Measurements from ENCODE around the gene JSRP1.

Gene JSRP1

DNA sequence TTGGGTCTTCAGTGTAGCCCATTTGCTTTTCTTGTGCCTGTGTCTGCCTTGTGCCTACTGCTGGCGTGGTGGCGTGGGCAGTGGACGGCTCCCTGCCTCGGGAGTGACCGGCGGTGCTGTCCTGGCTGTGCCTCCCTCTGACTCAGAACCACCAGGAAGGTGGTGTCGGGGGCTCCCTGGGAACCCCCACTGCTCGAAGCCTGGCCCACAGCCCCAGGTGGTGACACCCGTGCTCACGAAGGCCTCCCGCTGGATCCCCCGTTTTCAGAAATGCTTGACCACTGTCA, 12.1 kb downstream of the JSRP1 start:
- no peak for DNase-seq (ENCODE audit: low read depth in 1 of 2, low spot score in 1 of 2)
- H3K27ac ChIP-seq (replicated peaks): no peak overlapping the region
- TF ChIP-seq, protein P1, sequence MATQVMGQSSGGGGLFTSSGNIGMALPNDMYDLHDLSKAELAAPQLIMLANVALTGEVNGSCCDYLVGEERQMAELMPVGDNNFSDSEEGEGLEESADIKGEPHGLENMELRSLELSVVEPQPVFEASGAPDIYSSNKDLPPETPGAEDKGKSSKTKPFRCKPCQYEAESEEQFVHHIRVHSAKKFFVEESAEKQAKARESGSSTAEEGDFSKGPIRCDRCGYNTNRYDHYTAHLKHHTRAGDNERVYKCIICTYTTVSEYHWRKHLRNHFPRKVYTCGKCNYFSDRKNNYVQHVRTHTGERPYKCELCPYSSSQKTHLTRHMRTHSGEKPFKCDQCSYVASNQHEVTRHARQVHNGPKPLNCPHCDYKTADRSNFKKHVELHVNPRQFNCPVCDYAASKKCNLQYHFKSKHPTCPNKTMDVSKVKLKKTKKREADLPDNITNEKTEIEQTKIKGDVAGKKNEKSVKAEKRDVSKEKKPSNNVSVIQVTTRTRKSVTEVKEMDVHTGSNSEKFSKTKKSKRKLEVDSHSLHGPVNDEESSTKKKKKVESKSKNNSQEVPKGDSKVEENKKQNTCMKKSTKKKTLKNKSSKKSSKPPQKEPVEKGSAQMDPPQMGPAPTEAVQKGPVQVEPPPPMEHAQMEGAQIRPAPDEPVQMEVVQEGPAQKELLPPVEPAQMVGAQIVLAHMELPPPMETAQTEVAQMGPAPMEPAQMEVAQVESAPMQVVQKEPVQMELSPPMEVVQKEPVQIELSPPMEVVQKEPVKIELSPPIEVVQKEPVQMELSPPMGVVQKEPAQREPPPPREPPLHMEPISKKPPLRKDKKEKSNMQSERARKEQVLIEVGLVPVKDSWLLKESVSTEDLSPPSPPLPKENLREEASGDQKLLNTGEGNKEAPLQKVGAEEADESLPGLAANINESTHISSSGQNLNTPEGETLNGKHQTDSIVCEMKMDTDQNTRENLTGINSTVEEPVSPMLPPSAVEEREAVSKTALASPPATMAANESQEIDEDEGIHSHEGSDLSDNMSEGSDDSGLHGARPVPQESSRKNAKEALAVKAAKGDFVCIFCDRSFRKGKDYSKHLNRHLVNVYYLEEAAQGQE (IDR thresholded peaks at IDR 0.05; ENCODE audit: insufficient replicate concordance, low read depth): no peak
- TF ChIP-seq, protein P2, sequence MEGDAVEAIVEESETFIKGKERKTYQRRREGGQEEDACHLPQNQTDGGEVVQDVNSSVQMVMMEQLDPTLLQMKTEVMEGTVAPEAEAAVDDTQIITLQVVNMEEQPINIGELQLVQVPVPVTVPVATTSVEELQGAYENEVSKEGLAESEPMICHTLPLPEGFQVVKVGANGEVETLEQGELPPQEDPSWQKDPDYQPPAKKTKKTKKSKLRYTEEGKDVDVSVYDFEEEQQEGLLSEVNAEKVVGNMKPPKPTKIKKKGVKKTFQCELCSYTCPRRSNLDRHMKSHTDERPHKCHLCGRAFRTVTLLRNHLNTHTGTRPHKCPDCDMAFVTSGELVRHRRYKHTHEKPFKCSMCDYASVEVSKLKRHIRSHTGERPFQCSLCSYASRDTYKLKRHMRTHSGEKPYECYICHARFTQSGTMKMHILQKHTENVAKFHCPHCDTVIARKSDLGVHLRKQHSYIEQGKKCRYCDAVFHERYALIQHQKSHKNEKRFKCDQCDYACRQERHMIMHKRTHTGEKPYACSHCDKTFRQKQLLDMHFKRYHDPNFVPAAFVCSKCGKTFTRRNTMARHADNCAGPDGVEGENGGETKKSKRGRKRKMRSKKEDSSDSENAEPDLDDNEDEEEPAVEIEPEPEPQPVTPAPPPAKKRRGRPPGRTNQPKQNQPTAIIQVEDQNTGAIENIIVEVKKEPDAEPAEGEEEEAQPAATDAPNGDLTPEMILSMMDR (IDR thresholded peaks at IDR 0.05; ENCODE audit: insufficient read depth, low read length): no peak
- no peak for TF ChIP-seq POLR2AphosphoS5 (IDR thresholded peaks at IDR 0.05; ENCODE audit: low read depth)
- no peak for TF ChIP-seq GABPA (IDR thresholded peaks at IDR 0.05; ENCODE audit: low read depth)
- TF ChIP-seq SPI1 (IDR thresholded peaks at IDR 0.05; ENCODE audit: borderline replicate concordance, low read depth): no peak

DNA sequence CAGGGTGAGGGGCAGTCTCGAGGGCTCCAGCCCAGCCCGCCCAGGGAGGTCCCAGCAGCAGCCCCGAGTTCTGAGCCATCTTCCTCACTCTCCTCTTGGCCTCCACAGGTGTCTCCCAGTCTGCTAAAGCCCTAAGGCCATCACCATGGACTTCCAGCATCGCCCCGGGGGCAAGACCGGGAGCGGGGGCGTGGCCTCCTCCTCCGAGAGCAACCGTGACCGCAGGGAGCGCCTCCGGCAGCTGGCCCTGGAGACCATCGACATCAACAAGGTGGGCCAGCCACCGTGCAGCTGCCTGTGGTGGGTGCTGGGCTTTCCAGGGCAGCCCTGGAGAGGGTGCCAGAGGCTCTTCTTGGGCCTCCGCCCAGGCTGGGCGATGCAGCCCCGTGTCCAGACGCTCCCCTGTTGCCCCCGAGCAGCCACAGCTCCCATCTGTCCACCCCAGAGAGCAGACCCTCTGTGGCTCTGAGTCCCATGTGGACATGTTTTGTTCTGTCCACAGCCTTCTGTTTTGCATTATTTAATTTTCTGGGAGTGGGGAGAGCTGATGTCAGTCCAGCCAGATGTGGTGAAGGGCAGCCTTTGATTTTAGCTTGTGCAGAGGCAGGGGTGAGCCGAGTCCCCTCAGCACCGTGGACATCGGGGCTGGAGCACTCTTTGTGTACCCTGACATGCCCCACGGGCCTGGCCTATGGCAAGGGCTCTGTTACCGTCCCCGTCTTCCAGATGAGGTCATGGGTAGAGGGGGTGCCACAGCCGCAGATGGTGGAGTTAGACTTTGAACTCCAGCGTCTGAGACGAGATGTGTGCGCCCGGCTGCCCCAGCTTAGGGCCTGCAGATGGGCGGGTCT, 12.7 kb downstream of the JSRP1 start:
- no peaks in the 10 kb centered on the region for H3K27me3 ChIP-seq (ENCODE audit: insufficient read depth, poor library complexity, severe bottlenecking)
- H3K4me3 ChIP-seq (replicated peaks; ENCODE audit: insufficient read depth, low read length): no peak overlapping the region
- H3K27ac ChIP-seq (replicated peaks): no peak overlapping the region
- no peak for DNase-seq (ENCODE audit: low read depth in 1 of 2, low spot score in 1 of 2)
- TF ChIP-seq GABPA (IDR thresholded peaks at IDR 0.05; ENCODE audit: low read depth) (no peak), POLR2AphosphoS5 (IDR thresholded peaks at IDR 0.05; ENCODE audit: low read depth) (no peak), SPI1 (IDR thresholded peaks at IDR 0.05; ENCODE audit: borderline replicate concordance, low read depth) (no peak)
- TF ChIP-seq, protein P2 (IDR thresholded peaks at IDR 0.05; ENCODE audit: insufficient read depth, low read length): no peak
- TF ChIP-seq, protein P1 (IDR thresholded peaks at IDR 0.05; ENCODE audit: insufficient replicate concordance, low read depth): no peak

More for the DNA sequence above, 12.1 kb downstream of the JSRP1 start:
- Histone ChIP-seq H3K4me3 (replicated peaks; ENCODE audit: insufficient read depth, low read length) (no peak overlapping the region), H3K27me3 (ENCODE audit: insufficient read depth, poor library complexity, severe bottlenecking) (no peaks in the 10 kb centered on the region)

DNA sequence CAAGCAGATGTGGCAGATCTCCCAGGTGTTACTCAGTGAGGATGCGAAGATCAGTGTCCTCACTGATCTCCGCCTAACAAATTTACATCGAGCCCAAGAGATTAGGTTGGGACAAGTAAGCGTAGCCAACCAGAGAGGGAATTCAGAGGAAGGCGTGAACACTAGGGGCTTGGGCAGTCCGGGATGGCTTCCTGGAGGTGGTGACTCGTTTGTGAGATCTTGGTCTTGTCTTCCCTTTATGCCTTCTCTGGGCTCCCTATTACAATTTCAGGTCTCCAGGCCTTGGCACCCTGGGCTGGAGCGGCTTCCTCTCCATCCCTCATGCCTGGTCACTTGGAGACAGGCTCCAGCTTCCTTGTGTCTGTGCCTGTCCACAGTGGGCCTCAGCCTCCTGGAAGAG, 13.4 kb downstream of the JSRP1 start:
- H3K4me3 ChIP-seq (replicated peaks; ENCODE audit: insufficient read depth, low read length): no peak overlapping the region
- no peaks in the 10 kb centered on the region for H3K27me3 ChIP-seq (ENCODE audit: insufficient read depth, poor library complexity, severe bottlenecking)
- H3K27ac ChIP-seq (replicated peaks): no peak overlapping the region
- TF ChIP-seq GABPA (IDR thresholded peaks at IDR 0.05; ENCODE audit: low read depth) (no peak), POLR2AphosphoS5 (IDR thresholded peaks at IDR 0.05; ENCODE audit: low read depth) (no peak), SPI1 (IDR thresholded peaks at IDR 0.05; ENCODE audit: borderline replicate concordance, low read depth) (no peak)
- TF ChIP-seq, protein P2 (IDR thresholded peaks at IDR 0.05; ENCODE audit: insufficient read depth, low read length): no peak
- TF ChIP-seq, protein P1 (IDR thresholded peaks at IDR 0.05; ENCODE audit: insufficient replicate concordance, low read depth): no peak
- DNase-seq (ENCODE audit: low read depth in 1 of 2, low spot score in 1 of 2): no peak
